GM12878 (cell line): Measurements from ENCODE around the gene SSR2. TPM values are rescaled to one million over a fixed set of nuclear protein-coding genes. Genes with fewer than 3 reads are reported as not detected.

Source experiments
- ATAC-seq: fragments of 200-7000 bp; cut with Tn5 transposase; 3 replicates; pipeline ENCODE4 v1.9.1; 2020; ENCODE audit warnings: mild to moderate bottlenecking, moderate library complexity
- BruUV-seq: library from RNA; stranded (reverse); fragments of 400-500 nt; replicated peaks from 2 replicates; lab custom pipeline; 2021; lab: Mats Ljungman, UMichigan
- CTCF ChIA-PET: fragments of 300-600 bp; sonication (Branson Sonifier 250); formaldehyde crosslinking; extraction: SDS; loops from one replicate; lab custom pipeline; 2021; ENCODE audit warnings: inconsistent platforms; lab: Yijun Ruan, JAX
- POLR2A ChIA-PET: fragments of 350-600 bp; formaldehyde crosslinking; extraction: SDS; loops from one replicate; lab custom pipeline; 2021; ENCODE audit warnings: inconsistent platforms; lab: Charles Lee
- RAD21 ChIA-PET: fragments of 300-600 bp; sonication (Branson Sonifier 250); formaldehyde crosslinking; loops from one replicate; lab custom pipeline; 2023; ENCODE audit warnings: antibody characterized with exemption; ENCODE audit not compliant: unreplicated experiment; lab: Charles Lee
- SMC1A ChIA-PET: fragments of 300-600 bp; sonication (Branson Sonifier 250); formaldehyde crosslinking; loops from one replicate; lab custom pipeline; 2023; ENCODE audit not compliant: unreplicated experiment, uncharacterized antibody; lab: Charles Lee
- DNase-seq: peaks from one replicate; pipeline ENCODE4 v3.0.0-alpha.2; 2011; ENCODE audit warnings: low read depth, low spot score
- FAIRE-seq: peaks from 3 replicates; lab custom pipeline; 2011; peaks lifted over from hg19 to GRCh38; lab: Jason Lieb, UNC
- H2AFZ ChIP-seq: 2 replicates; pipeline ENCODE4 v1.6.0; 2011; ENCODE audit warnings: low read depth, low read length, control low read depth; ENCODE audit not compliant: control insufficient read depth
- H3K27ac ChIP-seq: 2 replicates; pipeline ENCODE4 v1.5.1; 2011; ENCODE audit warnings: control low read depth; ENCODE audit not compliant: control insufficient read depth, insufficient read depth
- H3K27me3 ChIP-seq, 2 experiments: replicated peaks in 1 of 2; 2 replicates each; pipeline versions ENCODE4 v1.6.0 to v1.6.1; 2011; ENCODE audit warnings: low read length in 1 of 2; ENCODE audit not compliant: control insufficient read depth in 2 of 2, insufficient read depth in 2 of 2
- H3K36me3 ChIP-seq, 2 experiments: 2 replicates each; pipeline ENCODE4 v1.5.1; 2011; ENCODE audit warnings: low read length in 1 of 2; ENCODE audit not compliant: control insufficient read depth in 2 of 2, insufficient read depth in 2 of 2
- H3K4me1 ChIP-seq: 2 replicates; pipeline ENCODE4 v1.6.1; 2011; ENCODE audit warnings: mild to moderate bottlenecking, low read length, moderate library complexity, mixed read lengths; ENCODE audit not compliant: control insufficient read depth, insufficient read depth
- H3K4me2 ChIP-seq: 2 replicates; pipeline ENCODE4 v1.6.0; 2011; ENCODE audit warnings: control low read depth; ENCODE audit not compliant: control insufficient read depth, insufficient read depth
- H3K4me3 ChIP-seq: fragments of 200-600 bp; sonication (generic); 2 replicates; pipeline ENCODE4 v1.5.1; 2016
- H3K79me2 ChIP-seq: 2 replicates; pipeline ENCODE4 v1.6.0; 2011; ENCODE audit warnings: low read length; ENCODE audit not compliant: control insufficient read depth, insufficient read depth
- H3K9ac ChIP-seq: 2 replicates; pipeline ENCODE4 v1.8.0; 2011; ENCODE audit warnings: low read length, control low read depth, mixed read lengths; ENCODE audit not compliant: control insufficient read depth, insufficient read depth
- H3K9me3 ChIP-seq: replicated peaks from 3 replicates; pipeline ENCODE4 v1.5.1; 2011; ENCODE audit warnings: mild to moderate bottlenecking, low read length; ENCODE audit not compliant: control insufficient read depth, insufficient read depth
- H4K20me1 ChIP-seq: 2 replicates; pipeline ENCODE4 v1.6.0; 2011; ENCODE audit not compliant: control insufficient read depth, insufficient read depth
- BRCA1 ChIP-seq: IDR thresholded peaks from 2 replicates; pipeline ENCODE4 v1.6.1; 2011; ENCODE audit warnings: low read depth, low read length, improper control_type of control experiment
- CBX3 ChIP-seq: fragments of 200-600 bp; sonication (generic); IDR thresholded peaks from 2 replicates; pipeline ENCODE4 v1.6.1; 2016; ENCODE audit warnings: low read depth, borderline replicate concordance
- FOXK2 ChIP-seq: fragments of 450-650 bp; IDR thresholded peaks from 2 replicates; pipeline ENCODE4 v1.6.1; 2017; ENCODE audit warnings: mild to moderate bottlenecking, moderate library complexity
- GABPA ChIP-seq: IDR thresholded peaks from 2 replicates; pipeline ENCODE4 v1.6.1; 2014; ENCODE audit warnings: antibody characterized with exemption, low read depth, mild to moderate bottlenecking, inconsistent platforms
- HDAC2 ChIP-seq: fragments of 200-600 bp; sonication (generic); IDR thresholded peaks from 2 replicates; pipeline ENCODE4 v1.6.1; 2017
- JUNB ChIP-seq: IDR thresholded peaks from 2 replicates; pipeline ENCODE4 v1.6.1; 2016; ENCODE audit warnings: antibody characterized with exemption, mild to moderate bottlenecking
- KDM1A ChIP-seq: fragments of 200-600 bp; sonication (generic); IDR thresholded peaks from 2 replicates; pipeline ENCODE4 v1.6.1; 2016; ENCODE audit warnings: borderline replicate concordance
- MYC ChIP-seq: IDR thresholded peaks from 2 replicates; pipeline ENCODE4 v1.6.1; 2011; ENCODE audit warnings: mild to moderate bottlenecking, low read length, moderate library complexity, inconsistent platforms; ENCODE audit not compliant: insufficient read depth, insufficient replicate concordance, insufficient read length, severe bottlenecking
- SMAD5 ChIP-seq: IDR thresholded peaks from 2 replicates; pipeline ENCODE4 v1.6.1; 2016; ENCODE audit warnings: antibody characterized with exemption, low read depth
- SP1 ChIP-seq: IDR thresholded peaks from one replicate; pipeline ENCODE4 v1.6.1; 2011; ENCODE audit warnings: low read depth, low read length
- SUZ12 ChIP-seq: fragments of 200-600 bp; sonication (generic); IDR thresholded peaks from one replicate; pipeline ENCODE4 v1.6.1; 2018; ENCODE audit warnings: antibody characterized with exemption, mild to moderate bottlenecking; ENCODE audit not compliant: unreplicated experiment
- ZZZ3 ChIP-seq: IDR thresholded peaks from 2 replicates; pipeline ENCODE4 v1.6.1; 2011; ENCODE audit warnings: low read depth; ENCODE audit not compliant: control insufficient read depth, insufficient read length
- WGBS: methylation state at CpG from one replicate; pipeline ENCODE4 v1.1.6; 2016; ENCODE audit warnings: low lambda C conversion rate; ENCODE audit not compliant: insufficient replicate concordance, insufficient coverage; ENCODE audit errors: missing lambda C conversion rate; 5-methylcytosine and 5-hydroxymethylcytosine counted together
- in situ Hi-C: fragments of 300-500 bp; cut with MboI; formaldehyde crosslinking; loops from 9 replicates; pipeline ENCODE4 v1.14.3; 2018; ENCODE audit warnings: mixed read lengths
- intact Hi-C: fragments of 100-400 bp; cut with micrococcal nuclease; formaldehyde crosslinking; loops from one replicate; pipeline ENCODE4 v1.14.2; 2022; ENCODE audit not compliant: unreplicated experiment
- polyA plus RNA-seq, 11 experiments: library from polyadenylated mRNA; depleted of rRNA in 4 of 11; unstranded in 6 of 11; stranded (reverse) in 5 of 11; fragments of >200 nt; fragmentation: Nextera tagmentation in 4 of 11; fragmentation: Illumina TruSeq in 1 of 11; extraction: Ambion mirVana in 4 of 11; extraction: Trizol in 1 of 11; gene quantifications; 1 replicate in 1 of 11; 2 replicates in 10 of 11; pipeline versions ENCODE4 v1.2.1 to v1.2.3, GENCODE V29; 2011 to 2016; ENCODE audit warnings: inconsistent platforms in 2 of 11, missing spikeins in 2 of 11, low read depth in 1 of 11
- total RNA-seq, 4 experiments: library from RNA; depleted of rRNA in 3 of 4; stranded (reverse); fragments of >200 nt in 3 of 4; fragmentation: Illumina TruSeq in 1 of 4; extraction: Trizol in 1 of 4; gene quantifications; 2 replicates each; pipeline versions ENCODE4 v1.2.1 to v1.2.3, GENCODE V29; 2013 to 2021
- TF ChIP-seq, protein P1 (sequence below): fragments of 450-650 bp; IDR thresholded peaks from 2 replicates; pipeline ENCODE4 v1.6.1; 2017; ENCODE audit warnings: mild to moderate bottlenecking
- TF ChIP-seq, protein P2 (sequence below): IDR thresholded peaks from 2 replicates; pipeline ENCODE4 v1.6.1; 2011; ENCODE audit warnings: borderline replicate concordance, low read depth, mild to moderate bottlenecking, moderate library complexity, low read length; ENCODE audit not compliant: insufficient read depth, poor library complexity, severe bottlenecking

Gene SSR2
- total and polyA plus RNA-seq, 10 of the 15 experiments (the other 5 are each of a cell fraction or from before 2014, with no cell fraction given), result 207 to 553 (median 315) TPM

DNA sequence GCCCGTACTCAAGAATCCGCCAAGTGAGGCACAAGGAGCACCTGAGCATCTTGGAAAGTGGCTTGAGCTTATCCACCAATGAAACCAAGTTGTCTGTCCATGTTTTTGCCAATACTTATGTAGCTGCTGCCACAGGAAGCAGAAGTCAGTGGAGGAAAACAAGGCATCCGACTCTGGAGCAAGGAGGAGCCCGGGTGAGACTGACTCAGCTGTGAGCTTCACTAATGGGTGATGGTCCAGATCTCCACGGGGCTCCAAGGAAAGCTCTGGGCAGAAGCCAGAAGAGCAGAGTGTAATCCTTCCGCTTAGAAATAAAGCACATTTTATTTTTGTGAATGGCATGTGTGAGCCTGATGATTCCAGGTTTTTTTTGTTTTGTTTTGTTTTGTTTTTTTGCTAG lies 12.3 kb upstream of the SSR2 start:
- WGBS, result 74% methylated on average over 6 of the region's 6 CpGs
- Histone ChIP-seq H3K36me3 (no peaks in the 10 kb centered on the region; a peak in 1 of 4 replicates), H3K27me3 (no peaks in the 10 kb centered on the region), H3K4me2 (no peak overlapping the region), H3K9me3 (no peaks in the 10 kb centered on the region), H3K27ac (no peak overlapping the region), H4K20me1 (no peaks in the 10 kb centered on the region), H3K4me3 (no peak overlapping the region), H3K79me2 (no peaks in the 10 kb centered on the region), H3K4me1 (no peaks in the 10 kb centered on the region), H2AFZ (no peak overlapping the region), H3K9ac (no peak overlapping the region)
- SMC1A ChIA-PET, result interaction anchor here (0.7 to 0.8 kb wide), 2 partner anchors 57 to 100 kb away, joined by 3 to 4 read pairs; no protein-coding TSS in a partner anchor
- POLR2A ChIA-PET, result no interaction called here
- CTCF ChIA-PET, result interaction anchor here (0.8 to 1.1 kb wide), 2 partner anchors 33 to 43 kb away, joined by 3 to 4 read pairs; no protein-coding TSS in a partner anchor
- no peak for ATAC-seq
- intact Hi-C loops, result no loop called here
- RAD21 ChIA-PET, result no interaction called here
- in situ Hi-C loops, result no loop called here
- TF ChIP-seq, protein P1, sequence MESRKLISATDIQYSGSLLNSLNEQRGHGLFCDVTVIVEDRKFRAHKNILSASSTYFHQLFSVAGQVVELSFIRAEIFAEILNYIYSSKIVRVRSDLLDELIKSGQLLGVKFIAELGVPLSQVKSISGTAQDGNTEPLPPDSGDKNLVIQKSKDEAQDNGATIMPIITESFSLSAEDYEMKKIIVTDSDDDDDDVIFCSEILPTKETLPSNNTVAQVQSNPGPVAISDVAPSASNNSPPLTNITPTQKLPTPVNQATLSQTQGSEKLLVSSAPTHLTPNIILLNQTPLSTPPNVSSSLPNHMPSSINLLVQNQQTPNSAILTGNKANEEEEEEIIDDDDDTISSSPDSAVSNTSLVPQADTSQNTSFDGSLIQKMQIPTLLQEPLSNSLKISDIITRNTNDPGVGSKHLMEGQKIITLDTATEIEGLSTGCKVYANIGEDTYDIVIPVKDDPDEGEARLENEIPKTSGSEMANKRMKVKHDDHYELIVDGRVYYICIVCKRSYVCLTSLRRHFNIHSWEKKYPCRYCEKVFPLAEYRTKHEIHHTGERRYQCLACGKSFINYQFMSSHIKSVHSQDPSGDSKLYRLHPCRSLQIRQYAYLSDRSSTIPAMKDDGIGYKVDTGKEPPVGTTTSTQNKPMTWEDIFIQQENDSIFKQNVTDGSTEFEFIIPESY, result no peak
- BruUV-seq, result no TSS peak
- no peak for DNase-seq
- FAIRE-seq, result no peak

DNA sequence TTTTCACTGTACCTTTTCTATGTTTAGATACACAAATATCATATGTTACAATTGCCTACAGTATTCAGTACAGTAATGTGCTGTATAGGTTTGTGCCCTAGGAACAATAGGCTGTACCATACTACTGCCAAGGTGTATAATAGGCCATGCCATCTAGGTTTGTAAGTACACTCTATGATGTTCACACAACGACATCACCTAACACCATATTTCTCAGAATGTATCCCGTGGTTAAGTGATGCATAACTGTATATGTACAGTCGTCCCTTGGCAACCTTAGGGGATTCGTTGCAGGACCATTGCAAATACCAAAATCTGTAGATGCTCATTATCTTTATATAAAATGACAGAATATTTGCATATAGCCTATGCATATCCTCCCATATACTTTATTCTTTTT lies 5.8 kb upstream of the SSR2 start:
- Histone ChIP-seq H3K9ac (no peak overlapping the region), H3K79me2 (no peaks in the 10 kb centered on the region), H3K4me3 (no peak overlapping the region), H3K27ac (no peak overlapping the region), H3K4me1 (no peaks in the 10 kb centered on the region), H2AFZ (no peak overlapping the region), H3K4me2 (no peak overlapping the region), H3K27me3 (no peaks in the 10 kb centered on the region; a peak in 1 of 4 replicates), H3K9me3 (no peaks in the 10 kb centered on the region), H4K20me1 (no peaks in the 10 kb centered on the region), H3K36me3 (no peaks in the 10 kb centered on the region)
- ChIA-PET CTCF (interaction anchor here (0.6 to 1.2 kb wide), 2 partner anchors 39 to 72 kb away, joined by 3 to 15 read pairs; no protein-coding TSS in a partner anchor), SMC1A (interaction anchor here (1.4 kb wide), 1 partner anchor 89 kb away, joined by 3 read pairs; no protein-coding TSS in a partner anchor), RAD21 (interaction anchor here (1.1 kb wide), 2 partner anchors 40 to 88 kb away, joined by 3 to 5 read pairs; no protein-coding TSS in a partner anchor), POLR2A (interaction anchor here (0.6 kb wide), 1 partner anchor 108 kb away, joined by 3 read pairs; no protein-coding TSS in a partner anchor)
- DNase-seq (no peak), ATAC-seq (no peak), FAIRE-seq (no peak)
- in situ Hi-C loops (no loop called here), intact Hi-C loops (no loop called here)
- TF ChIP-seq SP1, result no peak
- no peak for TF ChIP-seq SMAD5
- no peak for TF ChIP-seq SUZ12
- no peak for TF ChIP-seq BRCA1
- TF ChIP-seq ZZZ3, result no peak
- TF ChIP-seq, protein P2, sequence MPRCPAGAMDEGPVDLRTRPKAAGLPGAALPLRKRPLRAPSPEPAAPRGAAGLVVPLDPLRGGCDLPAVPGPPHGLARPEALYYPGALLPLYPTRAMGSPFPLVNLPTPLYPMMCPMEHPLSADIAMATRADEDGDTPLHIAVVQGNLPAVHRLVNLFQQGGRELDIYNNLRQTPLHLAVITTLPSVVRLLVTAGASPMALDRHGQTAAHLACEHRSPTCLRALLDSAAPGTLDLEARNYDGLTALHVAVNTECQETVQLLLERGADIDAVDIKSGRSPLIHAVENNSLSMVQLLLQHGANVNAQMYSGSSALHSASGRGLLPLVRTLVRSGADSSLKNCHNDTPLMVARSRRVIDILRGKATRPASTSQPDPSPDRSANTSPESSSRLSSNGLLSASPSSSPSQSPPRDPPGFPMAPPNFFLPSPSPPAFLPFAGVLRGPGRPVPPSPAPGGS, result no peak
- no peak for TF ChIP-seq GABPA
- TF ChIP-seq FOXK2, result no peak
- TF ChIP-seq HDAC2, result no peak
- TF ChIP-seq JUNB, result no peak
- no peak for TF ChIP-seq CBX3
- TF ChIP-seq MYC, result no peak
- no peak for TF ChIP-seq KDM1A
- WGBS, result 19% methylated on average over 4 of the region's 4 CpGs
- BruUV-seq, result no TSS peak
